Measurements from ENCODE around the gene CFDP1. TPM values are rescaled to one million over a fixed set of nuclear protein-coding genes. Genes with fewer than 3 reads are reported as not detected.
"Not testable (repeated sequence)": the region's sequence is repeated elsewhere in the genome, so short reads cannot be mapped to it uniquely, and the experiment has no call there.

CFDP1 gene
- polyA plus RNA-seq, 2 of the 4 experiments (the other 2 are of a cell fraction) = 70.2 to 72.8 TPM

GRCh38 chr16:75280331-75280804 is 152.9 kb downstream of the CFDP1 start (continued):
- no peak for TF ChIP-seq ATOH8 (CRISPR knock-in tag; IDR thresholded peaks at IDR 0.05; ENCODE audit: low read depth)
- TF ChIP-seq ZC3H11A (IDR thresholded peaks at IDR 0.05) = no peak
- TF ChIP-seq NR3C1 (IDR thresholded peaks at IDR 0.05) = no peak
- TF ChIP-seq HEYL (CRISPR knock-in tag; IDR thresholded peaks at IDR 0.05) = no peak
- no peak for TF ChIP-seq RFX5 (IDR thresholded peaks at IDR 0.05)

- H3K4me3 ChIP-seq = no peak overlapping the region
- DNase-seq (ENCODE audit: low read depth in 1 of 2, low spot score in 1 of 2) (no peak), ATAC-seq (peak in 1 of 2 experiments; percentile 33; a peak in 1 of 6 replicates), FAIRE-seq (no peak)
- ChIA-PET CTCF (interaction anchor here (0.9 to 1.2 kb wide), 4 partner anchors 19 to 80 kb away, joined by 3 to 4 read pairs (median 4); no protein-coding TSS in a partner anchor), POLR2A (no interaction called here)
- H3K9me3 ChIP-seq = no peaks in the 10 kb centered on the region
- no peak overlapping the region for H3K27ac ChIP-seq
- no peak for TF ChIP-seq ESRRA (IDR thresholded peaks at IDR 0.05; ENCODE audit: borderline replicate concordance, low read length)
- TF ChIP-seq CHD2 (IDR thresholded peaks at IDR 0.05; ENCODE audit: low read length, partially characterized antibody) = no peak
- TF ChIP-seq HOXB13 (CRISPR knock-in tag; IDR thresholded peaks at IDR 0.05; ENCODE audit: low read depth) = no peak
- TF ChIP-seq PBX3 (IDR thresholded peaks at IDR 0.05) = no peak
- no peak for TF ChIP-seq HOXB5 (CRISPR knock-in tag; IDR thresholded peaks at IDR 0.05)
- no peak for TF ChIP-seq MAZ (IDR thresholded peaks at IDR 0.05; ENCODE audit: borderline replicate concordance, low read depth, low read length)
- no peak for TF ChIP-seq POLR2A (IDR thresholded peaks at IDR 0.05; ENCODE audit: low read length)
- no peak for TF ChIP-seq HDAC2 (IDR thresholded peaks at IDR 0.05)
- TF ChIP-seq FOSL2 (IDR thresholded peaks at IDR 0.05) = no peak
- TF ChIP-seq FOSL2 (CRISPR knock-in tag; IDR thresholded peaks at IDR 0.05) = no peak
- no peak for TF ChIP-seq JUN (IDR thresholded peaks at IDR 0.05)
- no peak for TF ChIP-seq HES2 (IDR thresholded peaks at IDR 0.05)
- TF ChIP-seq ZC3H11A (IDR thresholded peaks at IDR 0.05) = no peak
- TF ChIP-seq USF2 (IDR thresholded peaks at IDR 0.05) = no peak
- TF ChIP-seq ELK1 (IDR thresholded peaks at IDR 0.05; ENCODE audit: low read depth, low read length) = no peak
- TF ChIP-seq MYC (IDR thresholded peaks at IDR 0.05; ENCODE audit: borderline replicate concordance, low read length) = no peak
- TF ChIP-seq RFX5 (IDR thresholded peaks at IDR 0.05) = no peak
- WGBS (ENCODE audit: missing lambda C conversion rate) = 89% methylated on average over 10 of the region's 10 CpGs
- H3K4me1 ChIP-seq = no peaks in the 10 kb centered on the region
- H3K4me2 ChIP-seq = no peak overlapping the region
These were observed 154.0 kb downstream of the CFDP1 start for GRCh38 chr16:75279305-75279704.

GRCh38 chr16:75273054-75273925 is 160.0 kb downstream of the CFDP1 start:
- WGBS (ENCODE audit: missing lambda C conversion rate) = 81% methylated on average over 22 of the region's 23 CpGs
- ATAC-seq = peak; percentile 63 to 71; a peak in 5 of 6 replicates
- peak overlapping the region; percentile 34 for H3K4me2 ChIP-seq
- H3K4me3 ChIP-seq = no peak overlapping the region
- H3K9me3 ChIP-seq = no peaks in the 10 kb centered on the region
- peaks cover 18% of the 10 kb centered on the region for H3K4me1 ChIP-seq
- peak; percentile 73 for TF ChIP-seq ZFP36 (IDR thresholded peaks at IDR 0.05; ENCODE audit: borderline replicate concordance, partially characterized antibody)
- peak; percentile 52 for TF ChIP-seq FOSL2 (IDR thresholded peaks at IDR 0.05)
- peak; percentile 55 for TF ChIP-seq FOSL2 (CRISPR knock-in tag; IDR thresholded peaks at IDR 0.05)
- TF ChIP-seq FOSB (CRISPR knock-in tag; IDR thresholded peaks at IDR 0.05) = no peak
- no peak for TF ChIP-seq CHD4 (IDR thresholded peaks at IDR 0.05; ENCODE audit: borderline replicate concordance)
- CTCF ChIA-PET = interaction anchor here (0.5 to 3.5 kb wide), 4 partner anchors 10 to 126 kb away, joined by 3 to 19 read pairs (median 6); no protein-coding TSS in a partner anchor
- POLR2A ChIA-PET = no interaction called here
- no peak for FAIRE-seq
- H3K27ac ChIP-seq = peak overlapping the region; percentile 28 to 37; a peak in 4 of 6 replicates
- no peak for DNase-seq (ENCODE audit: low read depth in 1 of 2, low spot score in 1 of 2)

GRCh38 chr16:75272629-75273028 is 160.7 kb downstream of the CFDP1 start:
- FAIRE-seq = not testable (repeated sequence)
- CTCF ChIA-PET = interaction anchor here (0.7 to 3.5 kb wide), 4 partner anchors 11 to 48 kb away, joined by 3 to 19 read pairs (median 6); no protein-coding TSS in a partner anchor

More at GRCh38 chr16:75272629-75273028, 160.7 kb downstream of the CFDP1 start:
- Histone ChIP-seq H3K4me1 (peaks cover 24% of the 10 kb centered on the region), H3K27ac (peak overlapping the region in 1 of 2 experiments; percentile 28; a peak in 2 of 6 replicates)
- POLR2A ChIA-PET; ATAC-seq; H3K4me3 ChIP-seq; H3K4me2 ChIP-seq; DNase-seq (ENCODE audit: low read depth in 1 of 2, low spot score in 1 of 2); H3K9me3 ChIP-seq: not testable (repeated sequence)
- 97% methylated on average over 10 of the region's 10 CpGs for WGBS (ENCODE audit: missing lambda C conversion rate)
